Calu3 (cell line): ENCODE measurements around the gene KCNC4. TPM values are rescaled to one million over a fixed set of nuclear protein-coding genes. Genes with fewer than 3 reads are reported as not detected.

Source experiments
- BruUV-seq: library from RNA; stranded (reverse); fragments of 400-500 nt; replicated peaks from 2 replicates; lab custom pipeline; 2021; lab: Mats Ljungman, UMichigan
- CTCF ChIA-PET: fragments of 300-600 bp; sonication (Branson Sonifier 250); formaldehyde crosslinking; loops from one replicate; lab custom pipeline; 2022; ENCODE audit warnings: antibody characterized with exemption; lab: Charles Lee
- DNase-seq: peaks from one replicate; pipeline ENCODE4 v3.0.0; 2022
- H3K27ac Mint-ChIP-seq: one replicate; pipeline ENCODE4 v1.8.0; 2022; ENCODE audit warnings: mixed read lengths; ENCODE audit not compliant: unreplicated experiment
- H3K27me3 Mint-ChIP-seq: one replicate; pipeline ENCODE4 v1.8.0; 2022; ENCODE audit warnings: mixed read lengths; ENCODE audit not compliant: unreplicated experiment
- H3K36me3 Mint-ChIP-seq: one replicate; pipeline ENCODE4 v1.8.0; 2022; ENCODE audit warnings: mild to moderate bottlenecking, moderate library complexity, mixed read lengths; ENCODE audit not compliant: insufficient read depth, unreplicated experiment
- H3K4me1 Mint-ChIP-seq: one replicate; pipeline ENCODE4 v1.8.0; 2022; ENCODE audit warnings: mild to moderate bottlenecking, low read depth, mixed read lengths; ENCODE audit not compliant: unreplicated experiment
- H3K4me3 Mint-ChIP-seq: one replicate; pipeline ENCODE4 v1.8.0; 2022; ENCODE audit warnings: mild to moderate bottlenecking, low read depth, moderate library complexity, mixed read lengths; ENCODE audit not compliant: unreplicated experiment
- H3K9me3 Mint-ChIP-seq: one replicate; pipeline ENCODE4 v1.8.0; 2022; ENCODE audit warnings: low read depth, mixed read lengths; ENCODE audit not compliant: unreplicated experiment
- intact Hi-C: fragments of 100-400 bp; cut with micrococcal nuclease; formaldehyde crosslinking; loops from one replicate; pipeline ENCODE4 v1.10.0; 2022; ENCODE audit not compliant: unreplicated experiment
- total RNA-seq: library from RNA; stranded (reverse); gene quantifications from 2 replicates; pipeline ENCODE4 v1.2.3, GENCODE V29; 2022
- TF ChIP-seq, protein P1 (sequence below): fragments of 200-600 bp; IDR thresholded peaks from one replicate; pipeline ENCODE4 v1.8.0; 2022; ENCODE audit warnings: antibody characterized with exemption; ENCODE audit not compliant: unreplicated experiment

The KCNC4 gene
- total RNA-seq, 1 experiment from 2014 or later: 24.3 TPM

GRCh38 chr1:110200666-110201065, 9.4 kb upstream of the KCNC4 start:
- BruUV-seq: no TSS peak
- TF ChIP-seq, protein P1, sequence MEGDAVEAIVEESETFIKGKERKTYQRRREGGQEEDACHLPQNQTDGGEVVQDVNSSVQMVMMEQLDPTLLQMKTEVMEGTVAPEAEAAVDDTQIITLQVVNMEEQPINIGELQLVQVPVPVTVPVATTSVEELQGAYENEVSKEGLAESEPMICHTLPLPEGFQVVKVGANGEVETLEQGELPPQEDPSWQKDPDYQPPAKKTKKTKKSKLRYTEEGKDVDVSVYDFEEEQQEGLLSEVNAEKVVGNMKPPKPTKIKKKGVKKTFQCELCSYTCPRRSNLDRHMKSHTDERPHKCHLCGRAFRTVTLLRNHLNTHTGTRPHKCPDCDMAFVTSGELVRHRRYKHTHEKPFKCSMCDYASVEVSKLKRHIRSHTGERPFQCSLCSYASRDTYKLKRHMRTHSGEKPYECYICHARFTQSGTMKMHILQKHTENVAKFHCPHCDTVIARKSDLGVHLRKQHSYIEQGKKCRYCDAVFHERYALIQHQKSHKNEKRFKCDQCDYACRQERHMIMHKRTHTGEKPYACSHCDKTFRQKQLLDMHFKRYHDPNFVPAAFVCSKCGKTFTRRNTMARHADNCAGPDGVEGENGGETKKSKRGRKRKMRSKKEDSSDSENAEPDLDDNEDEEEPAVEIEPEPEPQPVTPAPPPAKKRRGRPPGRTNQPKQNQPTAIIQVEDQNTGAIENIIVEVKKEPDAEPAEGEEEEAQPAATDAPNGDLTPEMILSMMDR: no peak
- Mint-ChIP-seq H3K9me3 (no peaks in the 10 kb centered on the region), H3K27me3 (peaks cover 8% of the 10 kb centered on the region), H3K36me3 (peaks cover 5% of the 10 kb centered on the region), H3K4me1 (peaks cover 8% of the 10 kb centered on the region), H3K4me3 (no peak overlapping the region), H3K27ac (no peak overlapping the region)
- intact Hi-C loops: loop anchor here (5.0 kb wide), 1 partner anchor 207 kb away; the partner anchor contains the start of gene LAMTOR5
- DNase-seq: no peak
- CTCF ChIA-PET: interaction anchor here (0.6 to 1.6 kb wide), 2 partner anchors 259 to 264 kb away, joined by 3 to 9 read pairs; no protein-coding TSS in a partner anchor

GRCh38 chr1:110201157-110201825, 8.8 kb upstream of the KCNC4 start:
- BruUV-seq: no TSS peak
- peaks cover 8% of the 10 kb centered on the region for H3K4me1 Mint-ChIP-seq
- no peaks in the 10 kb centered on the region for H3K9me3 Mint-ChIP-seq
- peaks cover 8% of the 10 kb centered on the region for H3K27me3 Mint-ChIP-seq
- H3K27ac Mint-ChIP-seq: no peak overlapping the region
- intact Hi-C loops: loop anchor here (5.0 kb wide), 1 partner anchor 206 kb away; the partner anchor contains the start of gene LAMTOR5
- CTCF ChIA-PET: interaction anchor here (0.6 to 1.6 kb wide), 3 partner anchors 259 to 263 kb away, joined by 3 to 9 read pairs (median 5); no protein-coding TSS in a partner anchor
- no peak overlapping the region for H3K4me3 Mint-ChIP-seq
- no peak for DNase-seq
- TF ChIP-seq, protein P1: no peak
- peaks cover 5% of the 10 kb centered on the region for H3K36me3 Mint-ChIP-seq

DNA sequence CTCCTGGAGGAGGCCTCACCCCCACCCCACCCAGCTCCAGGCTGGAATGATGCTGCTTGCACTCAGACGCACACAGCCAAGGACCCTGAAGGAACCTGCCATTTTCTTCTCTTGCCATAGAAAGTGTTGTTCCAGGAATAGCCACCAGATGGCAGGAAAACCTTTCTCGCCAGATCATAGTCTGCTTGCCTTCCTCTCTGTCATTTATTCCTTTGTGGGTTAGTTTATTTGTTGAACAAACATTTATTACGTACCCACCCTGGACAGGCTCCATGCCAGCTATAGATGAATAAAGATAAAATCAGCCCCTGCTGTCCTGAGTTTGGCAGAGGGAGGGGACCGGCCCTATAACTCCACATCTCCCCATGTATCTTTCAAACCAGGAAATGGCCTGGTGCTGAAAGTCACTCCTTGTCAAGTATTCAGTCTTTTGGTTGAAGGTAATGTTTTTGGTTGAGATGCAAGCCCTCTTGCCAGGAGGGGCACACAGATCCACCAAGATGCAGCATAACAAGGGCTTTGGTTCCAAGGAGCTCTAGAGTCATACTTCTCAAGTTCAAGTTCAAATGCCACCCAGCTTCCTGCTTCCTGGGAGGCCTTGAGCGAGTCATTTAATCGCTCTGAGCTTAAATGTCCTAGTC, 7.0 kb upstream of the KCNC4 start:
- no peaks in the 10 kb centered on the region for H3K9me3 Mint-ChIP-seq
- DNase-seq: peak; percentile 70
- H3K4me1 Mint-ChIP-seq: no peaks in the 10 kb centered on the region
- no peak overlapping the region for H3K27ac Mint-ChIP-seq
- H3K27me3 Mint-ChIP-seq: peaks cover 8% of the 10 kb centered on the region
- intact Hi-C loops: loop anchor here (1.0 to 5.0 kb wide), 4 partner anchors 109 to 294 kb away; partner anchors contain the start of gene LAMTOR5
- no peak overlapping the region for H3K4me3 Mint-ChIP-seq
- TF ChIP-seq, protein P1: peak; percentile 65
- H3K36me3 Mint-ChIP-seq: no peaks in the 10 kb centered on the region
- CTCF ChIA-PET: interaction anchor here (0.6 to 1.6 kb wide), 6 partner anchors 27 to 257 kb away, joined by 3 to 14 read pairs (median 6); partner anchors contain the start of gene RBM15
- no TSS peak for BruUV-seq

GRCh38 chr1:110205156-110205555, 5.0 kb upstream of the KCNC4 start:
- Mint-ChIP-seq H3K27ac (no peak overlapping the region), H3K4me1 (peaks cover 10% of the 10 kb centered on the region), H3K27me3 (peaks cover 1% of the 10 kb centered on the region), H3K36me3 (peaks cover 9% of the 10 kb centered on the region), H3K9me3 (no peaks in the 10 kb centered on the region), H3K4me3 (no peak overlapping the region)
- DNase-seq: no peak
- CTCF ChIA-PET: no interaction called here
- no TSS peak for BruUV-seq
- intact Hi-C loops: loop anchor here (5.0 kb wide), 1 partner anchor 412 kb away; no protein-coding TSS in a partner anchor
- TF ChIP-seq, protein P1: no peak
